ENCODE data around the gene ACSM3.

DNA sequence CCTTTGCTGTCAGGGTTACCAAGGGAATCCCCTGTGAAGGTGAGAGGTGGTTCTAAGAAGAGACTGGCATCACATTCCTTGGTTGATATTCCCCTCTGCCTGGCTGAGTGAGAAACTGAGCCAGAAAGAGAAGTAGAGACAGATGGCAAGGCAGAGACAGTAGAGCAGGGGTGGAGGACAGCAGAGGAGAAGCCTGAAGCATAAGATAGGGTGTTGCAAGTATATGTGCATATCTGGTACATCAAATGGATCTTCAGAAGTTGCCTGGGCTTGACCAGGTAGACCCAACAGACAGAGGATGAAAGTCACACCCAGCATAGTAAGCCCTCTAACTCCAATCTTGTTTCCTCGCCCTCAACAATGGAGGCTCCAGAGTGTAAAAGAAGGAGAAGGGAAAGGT, 14.3 kb upstream of the ACSM3 start:
- TF ChIP-seq, protein P1, sequence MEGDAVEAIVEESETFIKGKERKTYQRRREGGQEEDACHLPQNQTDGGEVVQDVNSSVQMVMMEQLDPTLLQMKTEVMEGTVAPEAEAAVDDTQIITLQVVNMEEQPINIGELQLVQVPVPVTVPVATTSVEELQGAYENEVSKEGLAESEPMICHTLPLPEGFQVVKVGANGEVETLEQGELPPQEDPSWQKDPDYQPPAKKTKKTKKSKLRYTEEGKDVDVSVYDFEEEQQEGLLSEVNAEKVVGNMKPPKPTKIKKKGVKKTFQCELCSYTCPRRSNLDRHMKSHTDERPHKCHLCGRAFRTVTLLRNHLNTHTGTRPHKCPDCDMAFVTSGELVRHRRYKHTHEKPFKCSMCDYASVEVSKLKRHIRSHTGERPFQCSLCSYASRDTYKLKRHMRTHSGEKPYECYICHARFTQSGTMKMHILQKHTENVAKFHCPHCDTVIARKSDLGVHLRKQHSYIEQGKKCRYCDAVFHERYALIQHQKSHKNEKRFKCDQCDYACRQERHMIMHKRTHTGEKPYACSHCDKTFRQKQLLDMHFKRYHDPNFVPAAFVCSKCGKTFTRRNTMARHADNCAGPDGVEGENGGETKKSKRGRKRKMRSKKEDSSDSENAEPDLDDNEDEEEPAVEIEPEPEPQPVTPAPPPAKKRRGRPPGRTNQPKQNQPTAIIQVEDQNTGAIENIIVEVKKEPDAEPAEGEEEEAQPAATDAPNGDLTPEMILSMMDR (IDR thresholded peaks at IDR 0.05; ENCODE audit: low read depth, low read length): no peak
- TF ChIP-seq, protein P2, sequence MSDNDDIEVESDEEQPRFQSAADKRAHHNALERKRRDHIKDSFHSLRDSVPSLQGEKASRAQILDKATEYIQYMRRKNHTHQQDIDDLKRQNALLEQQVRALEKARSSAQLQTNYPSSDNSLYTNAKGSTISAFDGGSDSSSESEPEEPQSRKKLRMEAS (IDR thresholded peaks at IDR 0.05; ENCODE audit: low read depth, low read length): no peak

Measured in NB4 (cell line).